Measurements from ENCODE around the gene ANKLE2. TPM values are rescaled to one million over a fixed set of nuclear protein-coding genes. Genes with fewer than 3 reads are reported as not detected.

ANKLE2 gene
- total and polyA plus RNA-seq, 2 of the 8 experiments (the other 6 are each of a cell fraction or from before 2014, with no cell fraction given): 41.0 to 64.9 TPM

DNA sequence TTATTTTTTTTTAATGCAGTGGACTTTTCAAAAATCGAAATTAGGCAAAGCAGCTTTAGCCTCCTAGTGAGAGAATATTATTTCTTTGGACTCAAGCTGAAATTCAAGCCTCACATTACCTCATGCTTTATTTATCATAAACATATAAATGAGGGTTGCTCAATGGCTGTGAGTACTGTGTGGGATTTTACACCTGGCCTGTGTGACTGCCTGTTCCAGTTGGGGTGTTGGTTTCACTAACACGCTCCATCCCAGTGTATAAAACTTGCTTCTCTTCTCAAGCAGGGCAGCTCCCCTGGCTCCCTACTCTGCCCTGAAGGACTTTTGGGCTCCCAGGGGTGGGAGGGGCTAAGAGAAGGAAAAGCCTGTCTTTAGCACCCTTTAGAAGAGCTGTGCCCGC, 15.0 kb downstream of the ANKLE2 start:
- Histone ChIP-seq H4K5ac (ENCODE audit: insufficient read length, low read depth, low read length) (no peak overlapping the region), H2BK120ac (replicated peaks; ENCODE audit: low read depth, low read length) (no peak overlapping the region), H3K23ac (ENCODE audit: insufficient read length) (no peak overlapping the region), H3K9ac (replicated peaks in 1 of 4; ENCODE audit: extremely low read depth in 1 of 4, low read depth in 3 of 4, low read length in 3 of 4) (no peak overlapping the region), H3K14ac (ENCODE audit: insufficient read length) (no peak overlapping the region), H3K27me3 (replicated peaks in 1 of 4; ENCODE audit: control insufficient read depth in 3 of 4, extremely low read depth in 1 of 4, insufficient read depth in 3 of 4, low read length in 3 of 4) (no peaks in the 10 kb centered on the region), H3K9me3 (ENCODE audit: insufficient read depth in 2 of 2, low read depth in 1 of 2, low read length in 1 of 2) (no peaks in the 10 kb centered on the region), H2AFZ (ENCODE audit: low read length) (no peak overlapping the region), H4K8ac (ENCODE audit: extremely low read depth, insufficient read depth, low read length) (no peak overlapping the region), H4K20me1 (replicated peaks in 1 of 2; ENCODE audit: control insufficient read depth in 1 of 2, insufficient read depth in 2 of 2, low read length in 2 of 2) (peaks cover 4 to 24% of the 10 kb centered on the region in 2 experiments), H3K4me3 (ENCODE audit: extremely low read depth in 1 of 4, insufficient read depth in 2 of 4, low read depth in 3 of 4, low read length in 4 of 4) (no peak overlapping the region), H2BK20ac (ENCODE audit: low read length) (no peak overlapping the region), H3K18ac (ENCODE audit: extremely low read depth, low read length) (no peak overlapping the region), H3K4me2 (ENCODE audit: insufficient read depth in 1 of 2, low read depth in 2 of 2, low read length in 2 of 2) (no peak overlapping the region), H3K36me3 (ENCODE audit: control insufficient read depth in 2 of 4, insufficient read depth in 4 of 4, low read length in 3 of 4) (peaks cover 48 to 82% (median 72%) of the 10 kb centered on the region in 4 experiments), H3K79me2 (ENCODE audit: control insufficient read depth in 1 of 2, insufficient read depth in 2 of 2, low read length in 2 of 2) (peaks cover 3 to 22% of the 10 kb centered on the region in 2 experiments; a peak in 3 of 4 replicates), H2BK5ac (ENCODE audit: low read depth, low read length) (no peak overlapping the region), H2BK12ac (ENCODE audit: low read depth, low read length) (no peak overlapping the region), H3K4ac (replicated peaks; ENCODE audit: insufficient read length, low read depth, low read length) (no peak overlapping the region), H3K56ac (replicated peaks; ENCODE audit: insufficient read length, low read depth, low read length) (no peak overlapping the region), H2AK5ac (ENCODE audit: low read depth, low read length) (no peak overlapping the region), H3K79me1 (ENCODE audit: low read depth, low read length) (peaks cover 11% of the 10 kb centered on the region), H3K4me1 (replicated peaks in 1 of 4; ENCODE audit: control insufficient read depth in 3 of 4, insufficient read depth in 4 of 4, low read length in 3 of 4) (no peaks in the 10 kb centered on the region), H4K91ac (replicated peaks; ENCODE audit: insufficient read length, low read length) (no peak overlapping the region), H3K27ac (ENCODE audit: low read depth, low read length) (no peak overlapping the region), H2BK15ac (ENCODE audit: low read length) (no peak overlapping the region), H3K23me2 (ENCODE audit: low read depth, low read length) (peaks cover 3% of the 10 kb centered on the region; the same call in 1 of the 2 replicates)
- DNase-seq (ENCODE audit: low read depth in 1 of 2, low spot score in 2 of 2) (no peak), FAIRE-seq (no peak)
- 93% methylated on average over 3 of the region's 3 CpGs; no CpG with 5 or more reads in 1 of the 2 experiments for WGBS, 2 experiments (ENCODE audit: extremely low coverage in 1 of 2, insufficient coverage in 1 of 2, insufficient read length in 1 of 2, insufficient replicate concordance in 2 of 2, low coverage in 1 of 2, low lambda C conversion rate in 2 of 2, missing lambda C conversion rate in 1 of 2)
- POLR2A ChIA-PET (ENCODE audit: partially characterized antibody): interaction anchor here (1.0 to 1.1 kb wide), 2 partner anchors 10 to 26 kb away, joined by 3 read pairs; no protein-coding TSS in a partner anchor
- CTCF ChIA-PET (ENCODE audit: partially characterized antibody): interaction anchor here (1.0 kb wide), 1 partner anchor 108 kb away, joined by 4 read pairs; no protein-coding TSS in a partner anchor
- TF ChIP-seq POU5F1 (IDR thresholded peaks at IDR 0.05; ENCODE audit: low read depth, low read length): no peak
- TF ChIP-seq SP1 (IDR thresholded peaks at IDR 0.05; ENCODE audit: low read depth, low read length): no peak
- TF ChIP-seq KDM4A (IDR thresholded peaks at IDR 0.05; ENCODE audit: low read depth, low read length, severe bottlenecking): no peak
- TF ChIP-seq CBX8 (IDR thresholded peaks at IDR 0.05; ENCODE audit: borderline replicate concordance, low read depth, low read length): no peak
- TF ChIP-seq RAD21 (IDR thresholded peaks at IDR 0.05 in 1 of 2, conservative IDR thresholded peaks at IDR 0.05 in 1 of 2; ENCODE audit: low read depth in 2 of 2, low read length in 2 of 2): no peak
- TF ChIP-seq CREB1 (IDR thresholded peaks at IDR 0.05): no peak
- TF ChIP-seq SP4 (IDR thresholded peaks at IDR 0.05; ENCODE audit: low read length): no peak
- no peak for TF ChIP-seq EZH2 (IDR thresholded peaks at IDR 0.05; ENCODE audit: low read depth, low read length, severe bottlenecking)
- TF ChIP-seq ASH2L (IDR thresholded peaks at IDR 0.05; ENCODE audit: low read length): no peak
- TF ChIP-seq ZNF274 (IDR thresholded peaks at IDR 0.05; ENCODE audit: borderline replicate concordance, extremely low read depth, low read length): no peak
- TF ChIP-seq ATF2 (IDR thresholded peaks at IDR 0.05; ENCODE audit: low read length): no peak
- TF ChIP-seq TAF1 (IDR thresholded peaks at IDR 0.05; ENCODE audit: low read depth, low read length): no peak
- no peak for TF ChIP-seq RXRA (IDR thresholded peaks at IDR 0.05; ENCODE audit: insufficient read depth, low read depth, low read length)

Measured in H1 (cell line).